Measurements from ENCODE around the gene HARS1.
"Not testable (repeated sequence)": the region's sequence is repeated elsewhere in the genome, so short reads cannot be mapped to it uniquely, and the experiment has no call there.

Gene HARS1

DNA sequence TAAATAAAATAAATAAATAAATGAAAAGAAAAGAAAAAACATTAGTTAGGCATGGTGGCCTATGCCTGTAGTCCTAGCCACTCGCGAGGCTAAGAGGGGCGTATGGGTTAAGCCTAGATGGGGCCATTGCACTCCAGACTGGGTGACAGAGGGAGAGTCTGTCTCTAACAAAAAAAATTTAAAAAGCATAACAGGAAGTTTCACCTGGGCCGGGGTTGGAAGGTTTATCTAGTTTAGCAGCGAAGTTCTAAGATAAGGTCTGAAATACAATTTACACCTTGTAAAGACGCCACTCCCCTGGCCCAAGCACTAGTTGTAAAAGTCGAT, 27.1 kb upstream of the HARS1 start:
- H3K27me3 ChIP-seq: no peaks in the 10 kb centered on the region
- no peaks in the 10 kb centered on the region for H3K4me1 ChIP-seq
- H3K9me3 ChIP-seq: no peaks in the 10 kb centered on the region
- DNase-seq: no peak
- H3K36me3 ChIP-seq: no peaks in the 10 kb centered on the region
- TF ChIP-seq CTCF (IDR thresholded peaks at IDR 0.05): no peak
- peak overlapping the region; percentile 9 to 14 for H3K27ac ChIP-seq
- intact Hi-C loops (cut with DNase I; ENCODE audit: low total_unique reads): loop anchor here (10.0 kb wide), 1 partner anchor 153 kb away; the partner anchor contains the start of genes APBB3 and SLC35A4
- no peak overlapping the region for H3K4me3 ChIP-seq

- DNase-seq, H3K4me3 ChIP-seq, H3K27ac ChIP-seq, H3K4me1 ChIP-seq, H3K9me3 ChIP-seq, H3K36me3 ChIP-seq, H3K27me3 ChIP-seq: not testable (repeated sequence)
- intact Hi-C loops (cut with DNase I; ENCODE audit: low total_unique reads): loop anchor here (10.0 kb wide), 1 partner anchor 151 kb away; the partner anchor contains the start of genes APBB3 and SLC35A4
These were observed 25.1 kb upstream of the HARS1 start for GRCh38 chr5:140716238-140716637.

DNA sequence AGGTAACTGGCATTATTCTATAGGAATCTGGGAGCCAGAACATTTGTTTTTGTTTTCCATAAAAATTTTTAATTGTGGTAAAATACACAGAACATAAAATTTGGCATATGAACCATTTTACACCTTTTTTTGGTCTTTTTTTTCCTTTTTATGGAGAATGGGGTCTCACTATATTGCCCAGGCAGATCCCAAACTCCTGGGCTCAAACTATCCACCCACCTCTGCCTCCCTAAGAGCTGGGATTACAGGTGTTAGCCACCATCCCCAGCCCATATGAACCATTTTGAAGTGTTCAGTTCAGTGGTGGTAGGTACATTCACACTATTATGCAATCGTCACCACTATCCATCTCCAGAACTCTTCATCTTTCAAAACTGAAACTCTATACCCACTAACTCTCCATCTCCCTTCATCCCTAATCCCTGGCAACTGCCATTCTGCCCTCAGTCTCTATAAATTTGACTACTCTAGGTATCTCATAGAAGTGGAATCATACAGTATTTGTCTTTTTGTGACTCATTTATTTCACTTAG, 22.5 kb upstream of the HARS1 start:
- H3K27ac ChIP-seq: no peak overlapping the region
- no peaks in the 10 kb centered on the region for H3K9me3 ChIP-seq
- no peaks in the 10 kb centered on the region for H3K27me3 ChIP-seq
- no peak for DNase-seq
- H3K4me3 ChIP-seq: no peak overlapping the region
- no peak for TF ChIP-seq CTCF (IDR thresholded peaks at IDR 0.05)
- H3K36me3 ChIP-seq: no peaks in the 10 kb centered on the region
- intact Hi-C loops (cut with DNase I; ENCODE audit: low total_unique reads): loop anchor here (10.0 kb wide), 1 partner anchor 149 kb away; the partner anchor contains the start of genes APBB3 and SLC35A4
- H3K4me1 ChIP-seq: peaks cover 0 to 9% (median 1%) of the 10 kb centered on the region in 4 donors

DNA sequence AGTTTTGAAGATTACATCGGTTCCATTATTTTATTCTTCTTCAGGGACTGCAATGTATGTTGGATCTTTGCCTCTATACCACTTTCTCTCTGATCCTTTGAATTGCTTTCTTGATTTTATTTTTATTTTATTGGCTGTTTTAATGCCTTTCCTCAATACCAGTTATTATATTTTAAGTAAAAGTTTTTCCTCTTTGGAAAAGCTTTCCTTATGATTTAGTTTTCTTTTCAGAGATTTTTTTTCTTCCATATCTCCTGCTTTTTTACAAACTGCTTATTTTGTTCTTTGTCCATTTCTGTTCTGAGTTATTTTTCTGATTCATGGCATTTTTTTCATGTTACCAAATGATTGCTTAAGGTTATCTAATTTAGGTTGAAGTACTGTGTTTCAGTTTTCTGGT, 20.6 kb upstream of the HARS1 start:
- Histone ChIP-seq H3K9me3 (no peaks in the 10 kb centered on the region), H3K4me3 (no peak overlapping the region), H3K4me1 (peaks cover 0 to 9% (median 1%) of the 10 kb centered on the region in 4 donors), H3K36me3 (peaks cover 0 to 11% (median 5%) of the 10 kb centered on the region in 3 donors), H3K27me3 (no peaks in the 10 kb centered on the region), H3K27ac (peak overlapping the region; percentile 84 to 94)
- no peak for TF ChIP-seq CTCF (IDR thresholded peaks at IDR 0.05)
- DNase-seq: no peak
- intact Hi-C loops (cut with DNase I; ENCODE audit: low total_unique reads): loop anchor here (10.0 kb wide), 1 partner anchor 147 kb away; the partner anchor contains the start of genes APBB3 and SLC35A4

- H3K27ac ChIP-seq: peak overlapping the region; percentile 84 to 94
- H3K4me1 ChIP-seq: peaks cover 0 to 9% (median 1%) of the 10 kb centered on the region in 4 donors
- peak; percentile 90 for DNase-seq
- no peaks in the 10 kb centered on the region for H3K27me3 ChIP-seq
- H3K36me3 ChIP-seq: peaks cover 5 to 19% (median 10%) of the 10 kb centered on the region in 3 donors
- H3K4me3 ChIP-seq: peak overlapping the region; percentile 57 to 63
- no peak for TF ChIP-seq CTCF (IDR thresholded peaks at IDR 0.05)
- no peaks in the 10 kb centered on the region for H3K9me3 ChIP-seq
- intact Hi-C loops (cut with DNase I; ENCODE audit: low total_unique reads): loop anchor here (10.0 kb wide), 1 partner anchor 146 kb away; the partner anchor contains the start of genes APBB3 and SLC35A4
These were observed 19.9 kb upstream of the HARS1 start for GRCh38 chr5:140710899-140711552.

GRCh38 chr5:140708787-140709186, 17.6 kb upstream of the HARS1 start:
- DNase-seq; H3K27ac ChIP-seq; H3K9me3 ChIP-seq; intact Hi-C loops (cut with DNase I; ENCODE audit: low total_unique reads); H3K4me1 ChIP-seq; H3K4me3 ChIP-seq; H3K27me3 ChIP-seq: not testable (repeated sequence)
- peaks cover 27 to 41% (median 31%) of the 10 kb centered on the region in 3 donors for H3K36me3 ChIP-seq

Measured in tibial artery (tissue), 4 donors.